Caco-2 (cell line): ENCODE results near the gene JUP. TPM values are rescaled to one million over a fixed set of nuclear protein-coding genes. Genes with fewer than 3 reads are reported as not detected.

Source experiments
- BruUV-seq: library from RNA; stranded (reverse); fragments of 400-500 nt; replicated peaks from 2 replicates; lab custom pipeline; 2021; lab: Mats Ljungman, UMichigan
- CTCF ChIA-PET: fragments of 300-600 bp; sonication (Branson Sonifier 250); formaldehyde crosslinking; loops from one replicate; lab custom pipeline; 2022; ENCODE audit warnings: antibody characterized with exemption; lab: Charles Lee
- POLR2A ChIA-PET: fragments of 300-600 bp; sonication (Branson Sonifier 250); formaldehyde crosslinking; loops from one replicate; lab custom pipeline; 2022; ENCODE audit warnings: antibody characterized with exemption; lab: Charles Lee
- DNase-seq, 2 experiments: peaks; one replicate each; pipeline versions ENCODE4 v3.0.0 to v3.0.0-alpha.2; 2020 to 2022
- H3K27me3 ChIP-seq: replicated peaks from 2 replicates; pipeline ENCODE4 v1.6.0; 2011; ENCODE audit warnings: low read length; ENCODE audit not compliant: control insufficient read depth, insufficient read depth
- H3K36me3 ChIP-seq: 2 replicates; pipeline ENCODE4 v1.5.1; 2011; ENCODE audit warnings: low read length; ENCODE audit not compliant: control insufficient read depth, insufficient read depth
- H3K4me1 ChIP-seq: fragments of 250-450 bp; sonication (Bioruptor Pico); 2 replicates; pipeline ENCODE4 v1.5.1; 2020; ENCODE audit warnings: mild to moderate bottlenecking
- H3K4me3 ChIP-seq: 2 replicates; pipeline ENCODE4 v1.5.1; 2011; ENCODE audit warnings: low read depth, mild to moderate bottlenecking, control low read depth, low read length
- H3K9me3 ChIP-seq: fragments of 250-450 bp; sonication (Bioruptor Pico); 2 replicates; pipeline ENCODE4 v1.5.1; 2020; ENCODE audit warnings: mild to moderate bottlenecking, moderate library complexity
- H3K27ac Mint-ChIP-seq: one replicate; pipeline ENCODE4 v1.8.0; 2022; ENCODE audit warnings: mixed read lengths; ENCODE audit not compliant: unreplicated experiment
- H3K27me3 Mint-ChIP-seq: one replicate; pipeline ENCODE4 v1.8.0; 2022; ENCODE audit warnings: mixed read lengths; ENCODE audit not compliant: insufficient read depth, unreplicated experiment
- H3K36me3 Mint-ChIP-seq: one replicate; pipeline ENCODE4 v1.8.0; 2022; ENCODE audit warnings: mild to moderate bottlenecking, mixed read lengths; ENCODE audit not compliant: insufficient read depth, unreplicated experiment
- H3K4me1 Mint-ChIP-seq: one replicate; pipeline ENCODE4 v1.8.0; 2022; ENCODE audit warnings: low read depth, mixed read lengths; ENCODE audit not compliant: unreplicated experiment
- H3K4me3 Mint-ChIP-seq: one replicate; pipeline ENCODE4 v1.8.0; 2022; ENCODE audit warnings: mild to moderate bottlenecking, moderate library complexity, mixed read lengths; ENCODE audit not compliant: unreplicated experiment
- H3K9me3 Mint-ChIP-seq: one replicate; pipeline ENCODE4 v1.8.0; 2022; ENCODE audit warnings: mixed read lengths; ENCODE audit not compliant: unreplicated experiment
- intact Hi-C: fragments of 100-400 bp; cut with micrococcal nuclease; formaldehyde crosslinking; loops from one replicate; pipeline ENCODE4 v1.10.0; 2022; ENCODE audit not compliant: unreplicated experiment
- total RNA-seq: library from RNA; stranded (reverse); gene quantifications from 2 replicates; pipeline ENCODE4 v1.2.3, GENCODE V29; 2022
- TF ChIP-seq, protein P1 (sequence below), 2 experiments: fragments of 200-600 bp in 1 of 2; IDR thresholded peaks; 1 replicate in 1 of 2; 2 replicates in 1 of 2; pipeline versions ENCODE4 v1.5.1 to v1.8.0; 2011 to 2022; ENCODE audit warnings: antibody characterized with exemption in 1 of 2, control low read depth in 1 of 2, inconsistent platforms in 1 of 2, low read depth in 1 of 2, low read length in 1 of 2, mild to moderate bottlenecking in 1 of 2, moderate library complexity in 1 of 2; ENCODE audit not compliant: insufficient read depth in 1 of 2, severe bottlenecking in 1 of 2, unreplicated experiment in 1 of 2

JUP gene
- total RNA-seq, 1 experiment from 2014 or later, result 419 TPM

- H3K4me3 Mint-ChIP-seq, result peak overlapping the region; percentile 16
- Histone ChIP-seq H3K4me3 (no peak overlapping the region), H3K4me1 (peaks cover 3% of the 10 kb centered on the region; the same call in 1 of the 2 replicates), H3K36me3 (no peaks in the 10 kb centered on the region), H3K27me3 (no peaks in the 10 kb centered on the region), H3K9me3 (no peaks in the 10 kb centered on the region; the same call in 1 of the 2 replicates)
- H3K27me3 Mint-ChIP-seq, result peaks cover 3% of the 10 kb centered on the region
- H3K27ac Mint-ChIP-seq, result no peak overlapping the region
- POLR2A ChIA-PET, result interaction anchor here (0.6 to 2.9 kb wide), 2 partner anchors 29 to 249 kb away, joined by 4 to 7 read pairs; partner anchors contain the start of gene EIF1
- intact Hi-C loops, result no loop called here
- no peak for DNase-seq
- TF ChIP-seq, protein P1, sequence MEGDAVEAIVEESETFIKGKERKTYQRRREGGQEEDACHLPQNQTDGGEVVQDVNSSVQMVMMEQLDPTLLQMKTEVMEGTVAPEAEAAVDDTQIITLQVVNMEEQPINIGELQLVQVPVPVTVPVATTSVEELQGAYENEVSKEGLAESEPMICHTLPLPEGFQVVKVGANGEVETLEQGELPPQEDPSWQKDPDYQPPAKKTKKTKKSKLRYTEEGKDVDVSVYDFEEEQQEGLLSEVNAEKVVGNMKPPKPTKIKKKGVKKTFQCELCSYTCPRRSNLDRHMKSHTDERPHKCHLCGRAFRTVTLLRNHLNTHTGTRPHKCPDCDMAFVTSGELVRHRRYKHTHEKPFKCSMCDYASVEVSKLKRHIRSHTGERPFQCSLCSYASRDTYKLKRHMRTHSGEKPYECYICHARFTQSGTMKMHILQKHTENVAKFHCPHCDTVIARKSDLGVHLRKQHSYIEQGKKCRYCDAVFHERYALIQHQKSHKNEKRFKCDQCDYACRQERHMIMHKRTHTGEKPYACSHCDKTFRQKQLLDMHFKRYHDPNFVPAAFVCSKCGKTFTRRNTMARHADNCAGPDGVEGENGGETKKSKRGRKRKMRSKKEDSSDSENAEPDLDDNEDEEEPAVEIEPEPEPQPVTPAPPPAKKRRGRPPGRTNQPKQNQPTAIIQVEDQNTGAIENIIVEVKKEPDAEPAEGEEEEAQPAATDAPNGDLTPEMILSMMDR (IDR thresholded peaks at IDR 0.05; ENCODE audit: insufficient read depth in 1 of 2, low read depth in 1 of 2, low read length in 1 of 2, severe bottlenecking in 1 of 2, unreplicated experiment in 1 of 2), result no peak
- no peaks in the 10 kb centered on the region for H3K4me1 Mint-ChIP-seq
- H3K9me3 Mint-ChIP-seq, result no peaks in the 10 kb centered on the region
- CTCF ChIA-PET, result interaction anchor here (0.6 to 0.7 kb wide), 2 partner anchors 21 to 333 kb away, joined by 3 read pairs; partner anchors contain the start of gene C17orf113
- BruUV-seq, result no TSS peak
- H3K36me3 Mint-ChIP-seq, result no peaks in the 10 kb centered on the region
Measured at GRCh38 chr17:41717408-41718286, 68.9 kb downstream of the JUP start.

GRCh38 chr17:41711669-41712400, 74.7 kb downstream of the JUP start, which contains the start of gene GAST:
Gene GAST, plus strand, starts transcription at chr17:41712331. Its CDS starts 3,106 bp downstream, at chr17:41715437.
- Histone ChIP-seq H3K9me3 (no peaks in the 10 kb centered on the region), H3K4me1 (no peaks in the 10 kb centered on the region), H3K4me3 (no peak within 1 kb of the TSS), H3K27me3 (no peaks in the 10 kb centered on the region), H3K36me3 (no peaks in the 10 kb centered on the region)
- Mint-ChIP-seq H3K4me1 (no peaks in the 10 kb centered on the region), H3K36me3 (no peaks in the 10 kb centered on the region), H3K27me3 (peaks cover 3% of the 10 kb centered on the region), H3K4me3 (no peak within 1 kb of the TSS), H3K27ac (no peak within 1 kb of the TSS), H3K9me3 (no peaks in the 10 kb centered on the region)
- BruUV-seq, result no TSS peak
- POLR2A ChIA-PET, result no interaction called here
- intact Hi-C loops, result no loop called here
- TF ChIP-seq, protein P1 (IDR thresholded peaks at IDR 0.05; ENCODE audit: insufficient read depth in 1 of 2, low read depth in 1 of 2, low read length in 1 of 2, severe bottlenecking in 1 of 2, unreplicated experiment in 1 of 2), result no peak
- CTCF ChIA-PET, result interaction anchor here (1.1 kb wide), 2 partner anchors 16 to 25 kb away, joined by 3 read pairs; no protein-coding TSS in a partner anchor
- no peak for DNase-seq

GRCh38 chr17:41710472-41711090, 75.9 kb downstream of the JUP start:
- no TSS peak for BruUV-seq
- Mint-ChIP-seq H3K9me3 (no peaks in the 10 kb centered on the region), H3K27me3 (no peaks in the 10 kb centered on the region), H3K27ac (no peak overlapping the region), H3K4me3 (no peak overlapping the region), H3K36me3 (no peaks in the 10 kb centered on the region), H3K4me1 (peaks cover under 1% of the 10 kb centered on the region)
- Histone ChIP-seq H3K27me3 (no peaks in the 10 kb centered on the region), H3K4me1 (no peaks in the 10 kb centered on the region), H3K36me3 (no peaks in the 10 kb centered on the region), H3K4me3 (no peak overlapping the region), H3K9me3 (no peaks in the 10 kb centered on the region)
- POLR2A ChIA-PET, result no interaction called here
- TF ChIP-seq, protein P1 (IDR thresholded peaks at IDR 0.05; ENCODE audit: insufficient read depth in 1 of 2, low read depth in 1 of 2, low read length in 1 of 2, severe bottlenecking in 1 of 2, unreplicated experiment in 1 of 2), result no peak
- CTCF ChIA-PET, result interaction anchor here (0.6 to 1.1 kb wide), 2 partner anchors 15 to 16 kb away, joined by 3 read pairs; no protein-coding TSS in a partner anchor
- intact Hi-C loops, result no loop called here
- DNase-seq, result no peak
